HepG2 (cell line): ENCODE measurements around the gene MALRD1. TPM values are rescaled to one million over a fixed set of nuclear protein-coding genes. Genes with fewer than 3 reads are reported as not detected.

Experiments used
- ATAC-seq: fragments of 200-7000 bp; cut with Tn5 transposase; 3 replicates; pipeline ENCODE4 v1.9.1; 2020; ENCODE audit warnings: mild to moderate bottlenecking, moderate library complexity
- BruUV-seq: library from RNA; stranded (reverse); fragments of 400-500 nt; replicated peaks from 2 replicates; lab custom pipeline; 2021; lab: Mats Ljungman, UMichigan
- CTCF ChIA-PET: fragments of 300-600 bp; formaldehyde crosslinking; extraction: SDS; loops from one replicate; lab custom pipeline; 2021; ENCODE audit warnings: low total read pairs, inconsistent platforms, low intra/inter-chr PET ratio; lab: Yijun Ruan, JAX
- POLR2A ChIA-PET: fragments of 350-600 bp; sonication (Branson Sonifier 250); formaldehyde crosslinking; loops from one replicate; lab custom pipeline; 2020; ENCODE audit warnings: antibody characterized with exemption, inconsistent platforms; lab: Yijun Ruan, JAX
- DNase-seq: peaks from one replicate; pipeline ENCODE4 v3.0.0-alpha.2; 2015; ENCODE audit warnings: low spot score
- FAIRE-seq: peaks from 3 replicates; lab custom pipeline; 2011; peaks lifted over from hg19 to GRCh38; lab: Jason Lieb, UNC
- H2AFZ ChIP-seq: one replicate; pipeline ENCODE4 v1.6.1; 2011; ENCODE audit warnings: low read length, inconsistent platforms
- H3K27ac ChIP-seq: fragments of 300-600 bp; 3 replicates; pipeline ENCODE4 v1.8.0; 2011; ENCODE audit warnings: mixed run types, mild to moderate bottlenecking, mixed read lengths, low read length, inconsistent platforms; ENCODE audit not compliant: insufficient read depth; ENCODE audit errors: extremely low read length
- H3K27me3 ChIP-seq, 2 experiments: fragments of 200-600 bp in 1 of 2; 2 replicates in 1 of 2; 3 replicates in 1 of 2; pipeline versions ENCODE4 v1.6.0 to v1.8.0; 2011; ENCODE audit warnings: low read length in 2 of 2, mild to moderate bottlenecking in 2 of 2, moderate library complexity in 2 of 2, inconsistent platforms in 1 of 2; ENCODE audit not compliant: insufficient read depth in 2 of 2, control insufficient read depth in 1 of 2
- H3K36me3 ChIP-seq, 2 experiments: fragments of 200-600 bp in 1 of 2; replicated peaks in 1 of 2; 2 replicates in 1 of 2; 3 replicates in 1 of 2; pipeline versions ENCODE4 v1.5.1 to v1.8.0; 2011; ENCODE audit warnings: low read length in 2 of 2, inconsistent platforms in 1 of 2; ENCODE audit not compliant: insufficient read depth in 2 of 2, control insufficient read depth in 1 of 2
- H3K4me1 ChIP-seq: 2 replicates; pipeline ENCODE4 v1.5.1; 2012; ENCODE audit warnings: low read length, inconsistent platforms; ENCODE audit not compliant: insufficient read depth
- H3K4me2 ChIP-seq: 2 replicates; pipeline ENCODE4 v1.6.0; 2011; ENCODE audit warnings: low read depth, low read length, inconsistent platforms
- H3K4me3 ChIP-seq, 3 experiments: fragments of 200-600 bp in 1 of 3; sonication (generic), shearing (Covaris generic) in 1 of 3; replicated peaks in 1 of 3; 2 replicates each; pipeline ENCODE4 v1.5.1; 2011 to 2016; ENCODE audit warnings: low read length in 3 of 3, inconsistent platforms in 2 of 3, low read depth in 2 of 3, mild to moderate bottlenecking in 2 of 3, control low read depth in 1 of 3, mixed read lengths in 1 of 3; ENCODE audit not compliant: insufficient read depth in 1 of 3
- H3K79me2 ChIP-seq: one replicate; pipeline ENCODE4 v1.6.1; 2011; ENCODE audit warnings: low read length, inconsistent platforms; ENCODE audit not compliant: insufficient read depth
- H3K9ac ChIP-seq: 2 replicates; pipeline ENCODE4 v1.6.0; 2011; ENCODE audit warnings: mild to moderate bottlenecking, low read depth, low read length, inconsistent platforms; ENCODE audit not compliant: insufficient read depth
- H3K9me3 ChIP-seq: 2 replicates; pipeline ENCODE4 v1.5.1; 2012; ENCODE audit warnings: mild to moderate bottlenecking, low read length
- H4K20me1 ChIP-seq: 2 replicates; pipeline ENCODE4 v1.6.0; 2011; ENCODE audit warnings: inconsistent platforms, mild to moderate bottlenecking, low read length, moderate library complexity; ENCODE audit not compliant: insufficient read depth
- ATF1 ChIP-seq: IDR thresholded peaks from 2 replicates; pipeline ENCODE4 v1.6.1; 2016; ENCODE audit warnings: mild to moderate bottlenecking, control low read depth
- CEBPG ChIP-seq: IDR thresholded peaks from 2 replicates; pipeline ENCODE4 v1.6.1; 2016
- IKZF1 ChIP-seq: fragments of 450-650 bp; IDR thresholded peaks from 2 replicates; pipeline ENCODE4 v1.7.1; 2016
- SETDB1 ChIP-seq: sonication (generic); formaldehyde crosslinking; IDR thresholded peaks from 2 replicates; pipeline ENCODE4 v1.5.1; 2020; ENCODE audit warnings: missing genetic modification reagents, mild to moderate bottlenecking, borderline replicate concordance
- ZKSCAN5 ChIP-seq: sonication (generic); formaldehyde crosslinking; IDR thresholded peaks from 2 replicates; pipeline ENCODE4 v1.5.1; 2020; ENCODE audit warnings: mild to moderate bottlenecking, missing genetic modification reagents
- ZNF121 ChIP-seq: sonication (generic); formaldehyde crosslinking; IDR thresholded peaks from 2 replicates; pipeline ENCODE4 v1.5.0; 2020; ENCODE audit warnings: mild to moderate bottlenecking, missing genetic modification reagents
- ZNF230 ChIP-seq: sonication (generic); formaldehyde crosslinking; IDR thresholded peaks from 2 replicates; pipeline ENCODE4 v1.4.0; 2020; ENCODE audit warnings: mild to moderate bottlenecking, missing genetic modification reagents
- ZNF234 ChIP-seq: sonication (generic); formaldehyde crosslinking; conservative IDR thresholded peaks from 2 replicates; pipeline ENCODE4 v1.5.1; 2020; ENCODE audit warnings: mild to moderate bottlenecking, missing genetic modification reagents
- ZSCAN21 ChIP-seq: sonication (generic); formaldehyde crosslinking; IDR thresholded peaks from 2 replicates; pipeline ENCODE4 v1.8.0; 2022; ENCODE audit warnings: mild to moderate bottlenecking, missing genetic modification reagents, moderate library complexity, borderline replicate concordance
- WGBS: methylation state at CpG from one replicate; pipeline ENCODE4 v1.1.6; 2017; ENCODE audit warnings: low lambda C conversion rate; 5-methylcytosine and 5-hydroxymethylcytosine counted together
- in situ Hi-C: cut with HindIII; loops from 2 replicates; pipeline ENCODE4 v1.10.0; 2017; ENCODE audit warnings: low pct_unique_long_range_greater_than_20kb; ENCODE audit not compliant: extremely low pct_ligation_motif_present
- intact Hi-C: fragments of 100-400 bp; cut with micrococcal nuclease; formaldehyde crosslinking; loops from one replicate; pipeline ENCODE4 v1.10.0; 2022; ENCODE audit not compliant: unreplicated experiment
- polyA plus RNA-seq, 8 experiments: library from polyadenylated mRNA; depleted of rRNA in 3 of 8; stranded (reverse) in 7 of 8; unstranded in 1 of 8; fragments of >200 nt; fragmentation: Illumina TruSeq in 4 of 8; extraction: Trizol in 4 of 8; gene quantifications; 2 replicates each; pipeline versions ENCODE4 v1.2.1 to v1.2.3, GENCODE V29; 2011 to 2016; ENCODE audit warnings: low read depth in 4 of 8, missing spikeins in 1 of 8, mixed read lengths in 1 of 8; ENCODE audit not compliant: insufficient read depth in 1 of 8
- total RNA-seq, 5 experiments: library from RNA; depleted of rRNA; stranded (reverse); fragments of >200 nt; fragmentation: Illumina TruSeq; extraction: Trizol; gene quantifications; 2 replicates each; pipeline ENCODE4 v1.2.3, GENCODE V29; 2016; ENCODE audit warnings: low read depth in 1 of 5
- TF ChIP-seq, protein P1 (sequence below), 2 experiments: sonication (generic) in 1 of 2; formaldehyde crosslinking in 1 of 2; IDR thresholded peaks; 2 replicates each; pipeline versions ENCODE4 v1.5.1 to v1.6.1; 2011 to 2020; ENCODE audit warnings: borderline replicate concordance in 1 of 2, low read depth in 1 of 2, low read length in 1 of 2, mild to moderate bottlenecking in 1 of 2, missing genetic modification reagents in 1 of 2, moderate library complexity in 1 of 2
- TF ChIP-seq, protein P2 (sequence below): sonication (generic); formaldehyde crosslinking; conservative IDR thresholded peaks from 2 replicates; pipeline ENCODE4 v1.8.0; 2022; ENCODE audit warnings: missing genetic modification reagents
- TF ChIP-seq, protein P3 (sequence below): sonication (generic); formaldehyde crosslinking; IDR thresholded peaks from 2 replicates; pipeline ENCODE4 v1.5.0; 2020; ENCODE audit warnings: mild to moderate bottlenecking, low read depth, missing genetic modification reagents, borderline replicate concordance
- TF ChIP-seq, protein P4 (sequence below): IDR thresholded peaks from 2 replicates; pipeline ENCODE4 v1.6.1; 2016; ENCODE audit warnings: mild to moderate bottlenecking, missing biosample characterization, missing genetic modification reagents
- TF ChIP-seq, protein P5 (sequence below): sonication (generic); formaldehyde crosslinking; IDR thresholded peaks from 2 replicates; pipeline ENCODE4 v1.4.0; 2020; ENCODE audit warnings: missing genetic modification reagents

Gene MALRD1
- total and polyA plus RNA-seq, 2 of the 13 experiments (the other 11 are each of a cell fraction or from before 2014, with no cell fraction given): 5.7 to 15.4 TPM

DNA sequence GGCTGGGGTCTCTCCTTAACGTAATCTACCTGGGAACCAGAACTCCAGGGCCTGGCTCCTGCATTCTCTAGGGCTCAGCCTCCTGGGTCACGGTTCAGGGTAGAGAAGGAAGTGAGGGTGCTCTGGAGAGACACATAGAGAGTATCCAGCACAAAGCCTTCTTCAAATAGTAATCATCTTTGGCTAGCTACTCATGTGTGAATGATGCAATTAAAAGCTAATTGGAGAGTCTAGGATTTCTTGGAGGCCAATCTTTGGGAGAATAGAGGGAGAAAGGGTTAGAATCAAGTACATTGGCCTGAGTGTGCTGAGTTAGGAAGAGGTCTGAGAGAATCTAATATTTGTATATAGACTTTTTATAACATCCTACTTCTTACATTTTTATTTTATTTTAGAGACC is 24.0 kb upstream of the MALRD1 start:
- BruUV-seq: no TSS peak
- Histone ChIP-seq H4K20me1 (no peaks in the 10 kb centered on the region), H3K4me3 (no peak overlapping the region), H3K27ac (no peak overlapping the region), H3K27me3 (no peaks in the 10 kb centered on the region), H3K4me2 (no peak overlapping the region), H3K36me3 (no peaks in the 10 kb centered on the region), H3K9ac (no peak overlapping the region), H3K9me3 (no peaks in the 10 kb centered on the region), H3K4me1 (peaks cover 11% of the 10 kb centered on the region; the same call in 1 of the 2 replicates), H2AFZ (no peak overlapping the region), H3K79me2 (no peaks in the 10 kb centered on the region)
- in situ Hi-C loops (no loop called here), intact Hi-C loops (no loop called here)
- 0% methylated on average over 2 of the region's 2 CpGs for WGBS
- CTCF ChIA-PET: no interaction called here
- TF ChIP-seq ZNF234 (no peak), ZSCAN21 (CRISPR knock-in tag) (no peak)
- POLR2A ChIA-PET: no interaction called here
- FAIRE-seq: no peak
- no peak for DNase-seq
- no peak for ATAC-seq

DNA sequence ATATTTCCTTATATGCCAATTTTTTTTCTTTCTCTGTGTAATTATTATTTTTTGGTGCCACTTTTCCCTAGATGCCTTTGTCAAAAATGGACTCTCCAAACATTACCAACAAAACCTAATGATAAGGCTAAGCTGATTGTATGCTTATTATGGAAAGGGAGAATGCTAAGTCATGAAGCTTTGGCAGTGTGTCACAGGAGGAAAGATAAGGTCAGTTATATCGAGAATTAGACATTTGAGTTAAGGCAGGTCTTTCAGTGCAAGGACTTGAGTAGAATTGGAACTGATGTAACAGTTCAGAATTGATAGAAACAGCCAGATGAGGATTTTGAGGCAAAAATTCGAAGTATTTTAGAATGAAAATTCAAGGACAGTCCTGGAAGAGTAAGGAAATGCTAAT is 16.8 kb upstream of the MALRD1 start:
- Histone ChIP-seq H3K27me3 (no peaks in the 10 kb centered on the region), H3K4me3 (no peak overlapping the region), H4K20me1 (no peaks in the 10 kb centered on the region), H3K4me2 (no peak overlapping the region), H3K9ac (no peak overlapping the region), H3K4me1 (no peaks in the 10 kb centered on the region), H3K36me3 (no peaks in the 10 kb centered on the region), H3K27ac (no peak overlapping the region), H3K79me2 (no peaks in the 10 kb centered on the region), H2AFZ (no peak overlapping the region), H3K9me3 (no peaks in the 10 kb centered on the region)
- in situ Hi-C loops (no loop called here), intact Hi-C loops (no loop called here)
- 1% methylated on average over 2 of the region's 2 CpGs for WGBS
- BruUV-seq: no TSS peak
- ATAC-seq: no peak
- POLR2A ChIA-PET: no interaction called here
- FAIRE-seq: no peak
- CTCF ChIA-PET: no interaction called here
- DNase-seq: no peak
- TF ChIP-seq IKZF1 (no peak), ZNF230 (CRISPR knock-in tag) (no peak), SETDB1 (no peak), ZKSCAN5 (CRISPR knock-in tag) (no peak), ATF1 (no peak), ZNF121 (CRISPR knock-in tag) (no peak), CEBPG (no peak)
- TF ChIP-seq, protein P1, sequence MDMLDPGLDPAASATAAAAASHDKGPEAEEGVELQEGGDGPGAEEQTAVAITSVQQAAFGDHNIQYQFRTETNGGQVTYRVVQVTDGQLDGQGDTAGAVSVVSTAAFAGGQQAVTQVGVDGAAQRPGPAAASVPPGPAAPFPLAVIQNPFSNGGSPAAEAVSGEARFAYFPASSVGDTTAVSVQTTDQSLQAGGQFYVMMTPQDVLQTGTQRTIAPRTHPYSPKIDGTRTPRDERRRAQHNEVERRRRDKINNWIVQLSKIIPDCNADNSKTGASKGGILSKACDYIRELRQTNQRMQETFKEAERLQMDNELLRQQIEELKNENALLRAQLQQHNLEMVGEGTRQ (IDR thresholded peaks at IDR 0.05; ENCODE audit: low read depth, low read length): no peak
- TF ChIP-seq, protein P1 (CRISPR knock-in tag; IDR thresholded peaks at IDR 0.05; ENCODE audit: borderline replicate concordance): no peak
- TF ChIP-seq, protein P2, sequence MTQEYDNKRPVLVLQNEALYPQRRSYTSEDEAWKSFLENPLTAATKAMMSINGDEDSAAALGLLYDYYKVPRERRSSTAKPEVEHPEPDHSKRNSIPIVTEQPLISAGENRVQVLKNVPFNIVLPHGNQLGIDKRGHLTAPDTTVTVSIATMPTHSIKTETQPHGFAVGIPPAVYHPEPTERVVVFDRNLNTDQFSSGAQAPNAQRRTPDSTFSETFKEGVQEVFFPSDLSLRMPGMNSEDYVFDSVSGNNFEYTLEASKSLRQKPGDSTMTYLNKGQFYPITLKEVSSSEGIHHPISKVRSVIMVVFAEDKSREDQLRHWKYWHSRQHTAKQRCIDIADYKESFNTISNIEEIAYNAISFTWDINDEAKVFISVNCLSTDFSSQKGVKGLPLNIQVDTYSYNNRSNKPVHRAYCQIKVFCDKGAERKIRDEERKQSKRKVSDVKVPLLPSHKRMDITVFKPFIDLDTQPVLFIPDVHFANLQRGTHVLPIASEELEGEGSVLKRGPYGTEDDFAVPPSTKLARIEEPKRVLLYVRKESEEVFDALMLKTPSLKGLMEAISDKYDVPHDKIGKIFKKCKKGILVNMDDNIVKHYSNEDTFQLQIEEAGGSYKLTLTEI (CRISPR knock-in tag): no peak
- TF ChIP-seq, protein P3, sequence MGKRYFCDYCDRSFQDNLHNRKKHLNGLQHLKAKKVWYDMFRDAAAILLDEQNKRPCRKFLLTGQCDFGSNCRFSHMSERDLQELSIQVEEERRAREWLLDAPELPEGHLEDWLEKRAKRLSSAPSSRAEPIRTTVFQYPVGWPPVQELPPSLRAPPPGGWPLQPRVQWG: no peak
- TF ChIP-seq, protein P4, sequence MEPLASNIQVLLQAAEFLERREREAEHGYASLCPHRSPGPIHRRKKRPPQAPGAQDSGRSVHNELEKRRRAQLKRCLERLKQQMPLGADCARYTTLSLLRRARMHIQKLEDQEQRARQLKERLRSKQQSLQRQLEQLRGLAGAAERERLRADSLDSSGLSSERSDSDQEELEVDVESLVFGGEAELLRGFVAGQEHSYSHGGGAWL (CRISPR knock-in tag): no peak
- TF ChIP-seq, protein P5, sequence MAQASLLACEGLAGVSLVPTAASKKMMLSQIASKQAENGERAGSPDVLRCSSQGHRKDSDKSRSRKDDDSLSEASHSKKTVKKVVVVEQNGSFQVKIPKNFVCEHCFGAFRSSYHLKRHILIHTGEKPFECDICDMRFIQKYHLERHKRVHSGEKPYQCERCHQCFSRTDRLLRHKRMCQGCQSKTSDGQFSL (CRISPR knock-in tag): no peak
